Suprapubic skin (tissue), 4 donors: ENCODE data around the gene DLGAP4.

ENCODE experiments used
- POLR2A ChIP-seq, 2 donors: fragments of 450-650 bp; IDR thresholded peaks; one replicate each; pipeline ENCODE4 v1.6.1; 2017; ENCODE audit warnings: antibody characterized with exemption in 2 of 2, mild to moderate bottlenecking in 2 of 2, moderate library complexity in 2 of 2
- POLR2AphosphoS5 ChIP-seq, 3 donors: sonication (generic); formaldehyde crosslinking; IDR thresholded peaks; one replicate each; pipeline ENCODE4 v1.6.1; 2017; ENCODE audit warnings: antibody characterized with exemption in 3 of 3
- TF ChIP-seq, protein P1 (sequence below), 2 donors: fragments of 200-600 bp in 1 of 2; fragments of 450-650 bp in 1 of 2; sonication (generic) in 1 of 2; IDR thresholded peaks; one replicate each; pipeline ENCODE4 v1.5.1; 2016 to 2019; ENCODE audit warnings: antibody characterized with exemption in 2 of 2, mild to moderate bottlenecking in 1 of 2, moderate library complexity in 1 of 2

DNA sequence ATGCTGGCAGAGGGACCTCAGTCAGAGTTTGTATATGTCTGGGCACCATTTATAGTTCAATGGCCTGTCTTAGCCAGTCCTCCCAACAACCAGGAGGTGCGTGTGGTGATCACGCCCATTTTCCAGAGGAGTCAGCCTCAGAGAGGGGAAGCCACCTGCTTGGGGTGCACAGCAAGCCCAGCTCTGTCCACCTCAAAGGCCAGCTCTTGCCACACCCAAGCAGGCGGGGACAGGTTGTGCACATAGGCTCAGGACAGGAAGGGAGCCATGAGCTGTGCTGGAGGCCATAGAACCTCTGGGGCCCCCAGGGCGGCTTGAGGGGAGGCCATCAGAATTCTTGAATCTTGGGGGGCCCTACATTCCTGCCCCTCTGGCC is 61.2 kb downstream of the DLGAP4 start:
- TF ChIP-seq, protein P1, sequence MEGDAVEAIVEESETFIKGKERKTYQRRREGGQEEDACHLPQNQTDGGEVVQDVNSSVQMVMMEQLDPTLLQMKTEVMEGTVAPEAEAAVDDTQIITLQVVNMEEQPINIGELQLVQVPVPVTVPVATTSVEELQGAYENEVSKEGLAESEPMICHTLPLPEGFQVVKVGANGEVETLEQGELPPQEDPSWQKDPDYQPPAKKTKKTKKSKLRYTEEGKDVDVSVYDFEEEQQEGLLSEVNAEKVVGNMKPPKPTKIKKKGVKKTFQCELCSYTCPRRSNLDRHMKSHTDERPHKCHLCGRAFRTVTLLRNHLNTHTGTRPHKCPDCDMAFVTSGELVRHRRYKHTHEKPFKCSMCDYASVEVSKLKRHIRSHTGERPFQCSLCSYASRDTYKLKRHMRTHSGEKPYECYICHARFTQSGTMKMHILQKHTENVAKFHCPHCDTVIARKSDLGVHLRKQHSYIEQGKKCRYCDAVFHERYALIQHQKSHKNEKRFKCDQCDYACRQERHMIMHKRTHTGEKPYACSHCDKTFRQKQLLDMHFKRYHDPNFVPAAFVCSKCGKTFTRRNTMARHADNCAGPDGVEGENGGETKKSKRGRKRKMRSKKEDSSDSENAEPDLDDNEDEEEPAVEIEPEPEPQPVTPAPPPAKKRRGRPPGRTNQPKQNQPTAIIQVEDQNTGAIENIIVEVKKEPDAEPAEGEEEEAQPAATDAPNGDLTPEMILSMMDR (IDR thresholded peaks at IDR 0.05), result no peak
- no peak for TF ChIP-seq POLR2A (IDR thresholded peaks at IDR 0.05)
- no peak for TF ChIP-seq POLR2AphosphoS5 (IDR thresholded peaks at IDR 0.05)
